Stimulated activated naive CD8-positive, alpha-beta T cell treated with anti-CD3 and anti-CD28 coated beads, Interleukin-15, Interleukin-2, amounts not matched to agents 100 U/mL and 50 U/mL, for 24 hours (primary cell): ENCODE data around the gene SH3BGRL3.
"Not testable (repeated sequence)": the region's sequence is repeated elsewhere in the genome, so short reads cannot be mapped to it uniquely, and the experiment has no call there.

ENCODE experiments used
- ATAC-seq: fragments of 150-1000 bp; cut with Tn5 transposase; one replicate; pipeline ENCODE4 v1.10.0; 2021
- DNase-seq: peaks from one replicate; pipeline ENCODE4 v3.0.0; 2021

The SH3BGRL3 gene

DNA sequence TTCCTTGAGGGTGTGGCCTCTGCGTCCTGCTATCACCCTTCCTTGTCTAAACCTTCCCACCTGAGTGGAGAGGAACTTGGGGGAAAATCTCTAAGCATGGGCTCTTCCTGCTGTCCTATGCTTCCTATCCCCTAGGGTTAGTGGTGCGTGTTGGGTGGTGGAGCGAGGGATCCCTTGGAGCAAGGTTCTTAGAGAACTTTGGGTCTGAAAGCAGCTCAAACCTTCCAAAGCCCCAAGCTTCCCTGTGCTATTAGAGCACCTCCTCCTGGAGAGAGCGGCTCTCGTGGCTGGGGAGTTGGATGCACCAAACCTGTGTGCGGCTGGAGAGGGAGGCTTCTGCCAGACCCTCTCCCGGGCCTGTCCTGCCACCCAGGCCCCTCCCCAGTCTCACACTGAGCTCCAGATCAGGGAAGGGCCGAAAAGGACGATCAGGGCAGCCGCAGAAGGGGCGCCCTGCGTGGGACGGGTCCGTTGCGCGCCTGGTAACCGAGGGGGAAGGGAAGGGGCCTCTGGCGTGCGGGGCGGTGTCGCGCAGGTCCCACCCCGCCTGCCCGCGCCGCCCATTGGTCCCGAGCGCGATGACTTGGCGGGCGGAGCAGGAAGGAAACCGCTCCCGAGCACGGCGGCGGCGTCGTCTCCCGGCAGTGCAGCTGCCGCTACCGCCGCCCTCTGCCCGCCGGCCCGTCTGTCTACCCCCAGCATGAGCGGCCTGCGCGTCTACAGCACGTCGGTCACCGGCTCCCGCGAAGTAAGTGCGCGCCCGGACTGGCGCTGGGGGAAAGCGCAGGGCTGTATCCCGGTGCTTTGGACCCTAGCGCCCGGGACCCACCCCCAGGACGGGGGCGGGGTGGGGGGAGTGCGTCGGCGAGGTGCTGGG is at the start of gene SH3BGRL3:
SH3BGRL3 (plus strand) TSS at position 631 of the 877 bp plus-strand sequence; CDS start at position 701, 70 bp downstream.
- ATAC-seq: peak; percentile 53
- peak; percentile 91 for DNase-seq

DNA sequence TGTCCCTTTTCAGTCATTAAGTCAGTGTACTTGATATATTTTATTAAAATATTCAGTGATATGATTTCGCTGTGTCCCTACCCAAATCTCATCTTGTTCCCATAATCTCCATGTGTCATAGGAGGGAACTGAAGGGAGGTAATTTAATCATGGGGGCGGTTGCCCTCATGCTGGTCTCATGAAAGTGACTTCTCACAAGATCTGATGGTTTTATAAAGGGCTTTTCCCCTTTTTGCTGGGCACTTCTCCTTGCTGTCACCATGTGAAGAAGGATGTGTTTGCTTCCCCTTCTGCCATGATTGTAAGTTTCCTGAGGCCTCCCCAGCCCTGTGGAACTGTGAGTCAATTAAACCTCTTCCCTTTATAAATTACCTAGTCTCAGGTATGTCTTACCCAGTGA is 49.2 kb upstream of the SH3BGRL3 start:
- not testable (repeated sequence) for DNase-seq, ATAC-seq

DNA sequence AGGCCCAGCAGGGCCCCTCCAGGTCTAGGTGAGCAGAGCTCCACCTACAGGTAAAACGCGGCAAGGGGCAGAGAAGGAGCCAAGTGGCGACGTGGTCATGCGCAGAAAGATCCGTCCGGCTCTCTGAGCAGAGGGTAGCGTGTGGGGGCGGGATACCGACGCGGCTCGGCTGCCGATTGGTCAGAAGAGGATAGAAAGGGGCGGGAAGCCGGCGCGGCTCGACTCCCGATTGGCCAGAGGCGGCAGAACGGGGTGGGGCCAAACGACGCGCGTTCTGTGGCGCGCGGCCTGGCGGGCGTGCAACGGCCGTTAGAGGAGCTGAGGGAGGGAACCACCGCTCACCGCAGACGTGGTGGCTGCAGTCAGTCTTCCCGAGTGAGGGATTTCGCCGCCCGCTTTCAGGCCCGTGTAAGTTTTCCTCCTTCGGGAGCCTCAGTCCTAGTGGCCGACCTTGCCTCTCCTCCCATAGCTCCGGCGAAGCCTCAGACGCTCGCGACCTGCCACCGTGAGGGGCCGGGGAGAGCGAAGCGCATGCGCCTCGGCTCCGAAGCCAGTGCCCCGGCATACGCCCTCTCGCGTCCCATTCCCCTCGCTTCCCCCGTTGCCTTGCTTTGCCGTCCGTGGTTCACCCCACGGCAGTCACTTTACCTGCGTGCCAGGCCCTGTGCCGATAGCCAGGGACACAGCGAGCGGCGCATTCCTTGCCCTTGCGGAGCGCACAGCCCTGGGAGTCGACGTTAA is 45.8 kb upstream of the SH3BGRL3 start, which contains the start of gene CEP85:
CEP85 (plus strand) TSS at position 298 of the 741 bp plus-strand sequence. CDS start 5,584 bp downstream, outside the sequence.
- peak; percentile 95 for ATAC-seq
- DNase-seq: peak; percentile 99

GRCh38 chr1:26234644-26235370 is 45.1 kb upstream of the SH3BGRL3 start:
- peak; percentile 23 for DNase-seq
- no peak for ATAC-seq

DNA sequence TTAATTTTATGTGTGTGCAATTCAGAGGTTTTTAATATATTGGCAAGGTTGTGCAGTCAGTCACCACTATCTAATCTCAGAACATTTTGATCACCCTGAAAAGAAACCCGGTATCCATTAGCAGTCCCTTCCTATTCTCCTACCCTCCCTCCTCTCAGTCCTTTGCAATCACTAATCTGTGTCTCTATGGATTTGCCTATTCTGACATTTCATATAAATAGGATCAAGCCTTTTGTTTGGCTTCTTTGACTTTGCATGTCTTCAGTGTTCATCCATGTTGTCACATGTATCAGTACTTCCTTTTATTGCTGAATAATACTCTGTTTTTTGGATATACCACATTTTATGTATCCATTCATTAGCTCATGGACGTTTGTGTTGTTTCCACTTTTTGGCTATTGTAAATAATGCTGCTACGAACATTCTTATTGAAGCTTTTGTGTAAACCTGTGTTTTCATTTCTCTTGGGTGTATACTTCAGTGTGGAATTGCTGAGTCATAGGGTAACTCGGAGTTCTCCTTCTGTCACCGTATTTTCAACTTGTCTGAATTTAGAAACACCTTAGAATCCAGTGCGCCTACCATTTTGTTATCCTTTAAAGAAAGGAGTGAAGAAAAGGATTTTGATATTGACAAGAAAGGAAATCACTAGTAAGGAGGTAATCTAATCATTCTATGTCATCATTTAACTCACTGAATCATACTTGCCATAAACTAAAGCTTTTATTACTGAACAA is 42.5 kb upstream of the SH3BGRL3 start:
- DNase-seq (no peak), ATAC-seq (no peak)

- no peak for ATAC-seq
- DNase-seq: no peak
Measured at GRCh38 chr1:26239936-26240335, 40.0 kb upstream of the SH3BGRL3 start.

GRCh38 chr1:26252718-26253117 is 27.2 kb upstream of the SH3BGRL3 start:
- ATAC-seq (no peak), DNase-seq (no peak)

DNA sequence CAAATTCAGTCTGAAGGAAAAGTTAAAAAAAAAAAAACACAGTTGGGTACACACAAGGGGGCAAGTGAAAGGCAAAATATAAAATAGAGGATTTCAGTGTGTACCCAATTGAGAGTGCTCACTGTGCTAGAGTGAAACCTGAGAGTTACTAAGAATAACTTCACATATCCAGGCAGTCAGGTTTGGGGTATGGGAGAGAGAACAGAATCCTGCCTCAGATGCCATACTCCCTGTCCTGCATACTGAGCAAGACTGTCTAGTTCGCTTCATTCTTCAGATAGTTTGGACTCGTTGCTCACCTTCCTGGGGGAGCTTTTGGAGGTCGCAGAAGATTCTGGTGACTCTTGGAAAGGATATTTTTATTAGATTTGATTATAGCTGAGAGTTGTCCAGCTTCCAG is 25.5 kb upstream of the SH3BGRL3 start:
- DNase-seq (no peak), ATAC-seq (no peak)

GRCh38 chr1:26257222-26257621 is 22.7 kb upstream of the SH3BGRL3 start:
- DNase-seq (no peak), ATAC-seq (no peak)

GRCh38 chr1:26259005-26259404 is 20.9 kb upstream of the SH3BGRL3 start:
- ATAC-seq (no peak), DNase-seq (no peak)

DNA sequence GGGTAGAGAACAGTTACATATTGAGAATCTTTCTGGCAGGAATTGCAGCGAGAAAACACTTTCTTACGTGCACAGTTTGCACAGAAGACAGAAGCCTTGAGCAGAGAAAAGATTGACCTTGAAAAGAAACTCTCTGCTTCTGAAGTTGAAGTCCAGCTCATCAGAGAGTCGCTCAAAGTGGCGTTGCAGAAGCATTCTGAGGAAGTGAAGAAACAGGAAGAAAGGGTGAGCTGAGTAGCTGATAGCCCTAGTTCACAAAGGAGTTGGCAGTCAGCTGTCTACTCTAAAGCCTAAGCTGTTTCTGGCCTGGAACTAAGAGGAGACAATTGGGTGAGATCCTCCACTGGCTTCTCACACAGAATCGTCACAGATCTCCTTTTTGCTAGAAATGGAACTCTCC is 20.3 kb upstream of the SH3BGRL3 start:
- no peak for ATAC-seq
- DNase-seq: no peak

GRCh38 chr1:26263212-26263611 is 16.7 kb upstream of the SH3BGRL3 start:
- DNase-seq (no peak), ATAC-seq (no peak)

- ATAC-seq: peak; percentile 65
- DNase-seq: no peak
Measured at GRCh38 chr1:26265405-26265804, 14.5 kb upstream of the SH3BGRL3 start.

DNA sequence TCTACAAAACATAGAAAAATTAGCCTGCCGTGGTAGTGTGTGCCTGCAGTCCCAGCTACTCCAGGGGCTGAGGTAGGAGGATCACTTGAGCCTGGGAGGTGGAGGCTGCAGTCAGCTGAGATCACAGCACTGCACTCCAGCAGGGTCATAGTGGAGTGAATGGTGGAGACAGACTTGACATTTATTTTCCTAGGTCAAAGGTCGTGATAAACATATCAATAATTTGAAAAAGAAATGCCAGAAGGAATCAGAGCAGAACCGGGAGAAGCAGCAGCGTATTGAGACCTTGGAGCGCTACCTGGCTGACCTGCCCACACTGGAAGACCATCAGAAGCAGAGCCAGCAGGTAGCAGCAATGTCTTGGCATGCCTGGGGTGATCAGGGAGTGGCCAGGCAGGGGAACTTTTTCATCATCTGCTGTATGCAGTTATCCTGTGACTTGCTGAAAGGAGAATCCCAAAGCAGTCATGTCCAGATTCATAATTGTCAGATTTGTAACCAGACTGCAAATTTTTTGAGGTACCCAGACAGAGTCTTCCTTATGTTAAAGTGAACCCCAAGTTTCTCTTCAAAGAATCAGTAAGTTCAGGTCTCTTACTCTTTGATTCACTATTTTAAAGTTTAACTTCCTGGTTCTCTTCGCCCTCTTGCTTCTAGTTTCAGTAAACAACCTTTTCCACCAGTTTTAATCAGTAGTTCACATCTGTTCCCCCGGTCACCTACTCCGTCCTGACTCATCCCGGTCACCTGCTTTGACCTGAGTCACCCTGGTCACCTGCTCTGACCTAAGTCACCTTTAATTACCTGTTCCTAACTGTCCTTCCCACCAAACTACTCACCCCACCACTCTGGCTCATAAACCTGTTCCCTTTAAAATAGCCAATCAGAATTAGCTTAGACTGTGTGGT is 11.3 kb upstream of the SH3BGRL3 start:
- no peak for DNase-seq
- no peak for ATAC-seq

DNA sequence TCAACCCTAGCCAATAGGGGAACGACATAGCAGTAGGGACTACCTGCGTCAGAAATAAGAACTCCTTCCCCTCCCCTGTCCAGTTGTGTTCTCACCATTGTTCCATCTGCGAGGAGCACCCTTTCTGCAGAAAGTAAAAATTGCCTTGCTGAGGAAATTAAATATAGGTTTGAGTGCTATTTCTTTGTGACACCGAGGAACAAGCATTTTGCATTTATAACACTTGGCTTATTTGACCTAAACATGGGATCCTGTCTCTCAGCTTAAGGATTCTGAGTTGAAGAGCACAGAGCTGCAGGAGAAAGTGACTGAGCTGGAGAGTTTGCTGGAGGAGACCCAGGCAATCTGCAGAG is 10.7 kb upstream of the SH3BGRL3 start:
- DNase-seq (no peak), ATAC-seq (no peak)

- DNase-seq: peak; percentile 29
- no peak for ATAC-seq
Measured at GRCh38 chr1:26274801-26275425, 5.0 kb upstream of the SH3BGRL3 start.

DNA sequence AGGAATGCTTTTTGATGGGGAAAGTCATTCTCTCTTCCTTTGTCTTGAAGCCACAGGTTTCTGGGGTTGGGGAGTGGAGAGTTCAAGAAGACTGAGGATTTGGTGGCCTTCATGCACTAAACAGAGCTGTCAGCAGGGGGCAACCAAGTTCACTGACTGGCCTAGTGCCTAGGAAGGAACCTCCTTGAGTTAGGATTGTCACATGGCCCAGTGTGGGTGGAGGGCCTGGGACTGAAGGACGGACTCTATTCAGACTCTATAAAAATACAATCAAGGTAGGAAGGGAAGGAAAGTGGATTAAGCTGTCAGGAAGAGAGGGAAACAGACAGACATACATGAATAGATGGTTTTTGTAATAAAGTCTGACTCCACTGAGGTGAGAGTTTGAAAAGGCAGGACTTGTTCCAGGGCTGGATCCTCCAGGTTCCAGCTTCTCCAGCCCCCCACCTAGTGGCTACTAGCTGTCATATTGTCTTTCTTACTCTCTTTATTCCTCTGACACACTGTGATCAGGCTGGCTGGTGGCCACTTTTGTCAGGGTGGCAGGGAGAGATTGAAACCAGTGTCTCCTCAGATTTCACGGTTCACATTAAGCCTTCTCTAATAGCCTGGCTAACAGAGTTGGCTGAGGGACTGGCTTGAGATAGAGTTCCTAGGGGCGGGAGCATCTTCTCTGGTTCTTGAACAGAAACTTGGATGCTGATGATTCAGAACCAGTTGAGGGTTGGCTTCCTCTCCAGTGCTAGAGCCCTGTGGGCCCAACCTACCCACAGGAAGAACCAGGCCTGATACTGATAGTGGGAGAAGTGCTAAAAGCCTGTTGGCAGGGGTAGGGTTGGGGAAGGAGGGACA is 4.1 kb upstream of the SH3BGRL3 start:
- ATAC-seq: peak; percentile 73
- peak; percentile 84 for DNase-seq

GRCh38 chr1:26276432-26276838 is 3.5 kb upstream of the SH3BGRL3 start:
- DNase-seq (no peak), ATAC-seq (no peak)

GRCh38 chr1:26277261-26277661 is 2.6 kb upstream of the SH3BGRL3 start:
- ATAC-seq (no peak), DNase-seq (no peak)
